GM21367 (cell line): Measurements from ENCODE around the gene TRAF3IP3.

Experiments
- ATAC-seq: cut with Tn5 transposase; IDR thresholded peaks from one replicate; pipeline ENCODE4 v1.9.1; 2021; ENCODE audit not compliant: unreplicated experiment

TRAF3IP3 gene

DNA sequence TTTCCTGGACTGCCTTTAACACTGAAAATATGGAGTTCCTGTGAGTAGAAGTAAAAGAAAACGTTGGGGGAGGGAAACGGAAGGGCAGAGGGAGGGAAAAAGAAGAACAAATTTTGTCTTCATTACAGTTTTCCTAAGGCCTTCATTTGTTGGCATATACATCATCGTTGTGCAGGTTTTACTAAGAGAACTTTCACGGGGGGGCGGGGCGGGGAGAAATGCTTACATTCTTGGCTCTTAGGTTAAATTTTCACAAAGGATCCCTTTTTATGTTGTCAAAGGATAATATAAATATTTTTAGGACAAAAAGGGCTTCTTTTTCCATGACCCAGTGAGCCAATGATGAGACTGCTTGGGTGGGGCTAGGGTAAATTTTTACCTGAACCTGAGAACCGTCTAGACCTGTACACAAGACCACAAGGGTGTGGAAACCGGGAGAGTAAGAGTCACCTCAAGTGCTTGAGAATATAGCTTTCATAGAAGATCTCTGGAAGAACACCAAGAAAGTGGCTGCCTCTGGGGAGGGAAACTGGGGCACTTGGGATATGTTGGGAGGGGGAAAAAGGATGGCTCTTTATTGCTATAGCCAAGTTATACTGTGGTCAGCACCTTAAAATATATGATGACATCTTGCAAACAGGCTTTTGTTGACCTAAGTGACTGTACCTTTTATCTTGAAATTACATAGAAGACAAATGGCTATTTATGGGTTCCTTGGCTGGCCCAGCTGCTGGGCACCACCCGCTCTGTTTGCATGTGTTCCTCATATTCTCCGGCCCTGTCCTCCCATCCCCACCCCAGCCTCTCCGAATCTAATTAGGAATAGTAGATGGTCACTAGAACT lies 70.0 kb downstream of the TRAF3IP3 start:
- no peak for ATAC-seq

DNA sequence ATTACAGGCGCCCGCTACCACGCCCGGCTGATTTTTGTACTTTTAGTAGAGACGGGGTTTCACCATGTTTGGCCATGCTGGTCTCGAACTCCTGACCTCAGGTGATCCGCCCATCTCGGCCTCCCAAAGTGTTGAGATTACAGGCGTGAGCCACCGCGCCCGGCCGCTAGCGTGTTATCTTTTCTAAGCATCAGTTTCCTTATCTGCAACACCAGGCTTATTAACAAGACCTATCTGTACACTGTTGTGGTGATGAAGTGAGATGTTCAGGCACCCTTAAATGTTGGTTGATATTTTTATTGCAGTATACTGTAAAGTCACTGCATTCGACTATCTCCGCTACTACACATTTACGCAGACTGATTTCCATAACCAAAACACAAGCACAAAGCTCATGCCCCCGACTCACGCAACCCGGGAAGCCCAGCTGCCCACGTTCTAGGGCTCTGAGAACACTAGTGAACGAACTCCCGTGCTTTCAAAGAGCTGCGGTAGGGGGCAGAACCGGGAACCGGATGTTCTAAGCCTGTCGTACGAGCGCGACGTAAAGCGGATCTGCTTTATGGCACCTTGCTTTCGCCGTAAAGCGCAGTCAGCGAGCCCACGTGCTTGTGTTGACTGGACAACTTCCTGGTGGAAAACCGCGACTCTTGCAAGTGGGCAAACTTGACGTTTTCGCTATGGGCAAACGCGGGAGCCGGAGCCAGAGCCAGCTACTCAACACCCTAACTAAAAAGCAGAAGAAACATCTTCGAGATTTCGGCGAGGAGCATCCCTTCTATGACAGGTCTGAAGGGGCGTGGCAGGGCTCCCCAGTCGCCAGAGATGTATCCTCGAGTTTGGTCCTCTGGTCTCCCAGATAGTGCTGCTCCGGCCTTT lies 71.8 kb downstream of the TRAF3IP3 start, which contains the start of gene UTP25:
UTP25 (plus strand) TSS at position 589 of the 879 bp plus-strand sequence; CDS start at position 681, 92 bp downstream.
- peak; percentile 90 for ATAC-seq

- no peak for ATAC-seq
Observed at GRCh38 chr1:209829716-209830115, 73.9 kb downstream of the TRAF3IP3 start.

DNA sequence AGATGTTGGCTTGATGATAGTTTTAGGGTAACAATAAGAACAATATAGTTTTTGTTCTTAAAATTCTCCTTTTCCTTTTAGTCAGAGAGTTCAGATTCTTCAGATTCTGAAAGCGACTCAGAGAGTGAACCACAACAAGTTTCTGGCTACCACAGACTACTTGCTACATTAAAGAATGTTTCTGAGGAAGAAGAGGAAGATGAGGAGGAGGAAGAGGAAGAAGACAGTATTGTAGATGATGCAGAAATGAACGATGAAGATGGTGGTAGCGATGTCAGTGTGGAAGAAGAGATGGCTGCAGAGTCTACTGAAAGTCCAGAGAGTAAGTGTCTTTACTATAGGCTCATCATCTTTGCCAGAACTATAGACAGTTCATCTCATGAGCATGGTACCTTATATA lies 74.9 kb downstream of the TRAF3IP3 start:
- ATAC-seq: no peak

DNA sequence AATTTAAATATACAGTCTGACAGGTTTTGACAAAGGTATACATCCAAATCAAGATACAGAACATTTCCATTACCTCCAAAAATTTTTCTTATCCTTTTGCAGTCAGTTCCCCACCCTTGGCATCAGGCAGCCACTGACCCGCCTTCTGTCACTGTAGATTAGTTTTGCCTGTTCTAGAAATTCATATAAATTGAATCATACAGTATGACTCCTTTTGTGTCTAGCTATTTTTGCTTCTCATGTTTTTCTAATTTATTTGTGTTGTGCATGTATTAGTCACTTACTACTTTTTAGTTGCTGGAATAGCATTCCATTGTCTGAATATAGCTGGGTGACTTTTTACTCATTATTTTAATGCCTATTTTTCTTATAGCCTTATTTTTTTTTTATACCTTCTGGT lies 75.8 kb downstream of the TRAF3IP3 start:
- ATAC-seq: no peak
